ENCODE measurements around the gene FLNA.

FLNA gene

GRCh38 chrX:154375156-154375504, 696 bp upstream of the FLNA start:
- no peak for DNase-seq (ENCODE audit: low read depth in 3 of 3)

GRCh38 chrX:154373340-154374306, 811 bp downstream of the FLNA start:
- DNase-seq (ENCODE audit: low read depth in 3 of 3) = no peak

GRCh38 chrX:154372612-154373022, 1.8 kb downstream of the FLNA start:
- DNase-seq (ENCODE audit: low read depth in 3 of 3) = no peak

DNA sequence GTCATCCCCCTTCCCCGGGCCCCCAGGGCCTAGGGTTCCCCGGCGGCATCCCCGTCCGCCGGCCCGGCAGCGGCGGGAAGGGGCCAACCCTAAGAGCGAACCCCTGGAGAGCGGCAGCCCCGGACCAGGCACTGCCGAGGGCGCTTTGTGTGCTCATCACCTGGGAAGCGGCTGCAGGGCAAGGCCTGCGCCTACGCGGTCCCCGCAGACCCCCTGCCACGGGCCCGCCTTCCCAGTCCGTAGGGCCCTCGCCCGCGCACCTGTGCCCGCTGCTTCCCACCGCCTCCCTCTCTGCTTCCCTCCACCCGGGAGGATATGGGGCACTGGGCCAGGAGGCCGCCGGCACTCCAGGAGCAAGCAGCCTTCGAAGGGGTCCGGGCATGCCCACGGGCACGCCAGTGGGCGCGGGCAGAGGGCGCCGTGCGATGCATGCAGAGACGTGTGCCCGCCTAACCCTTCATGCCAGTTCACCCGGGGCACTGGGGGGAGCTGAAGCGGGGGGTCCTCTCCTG, 2.6 kb downstream of the FLNA start:
- no peak for DNase-seq (ENCODE audit: low read depth in 3 of 3)

DNA sequence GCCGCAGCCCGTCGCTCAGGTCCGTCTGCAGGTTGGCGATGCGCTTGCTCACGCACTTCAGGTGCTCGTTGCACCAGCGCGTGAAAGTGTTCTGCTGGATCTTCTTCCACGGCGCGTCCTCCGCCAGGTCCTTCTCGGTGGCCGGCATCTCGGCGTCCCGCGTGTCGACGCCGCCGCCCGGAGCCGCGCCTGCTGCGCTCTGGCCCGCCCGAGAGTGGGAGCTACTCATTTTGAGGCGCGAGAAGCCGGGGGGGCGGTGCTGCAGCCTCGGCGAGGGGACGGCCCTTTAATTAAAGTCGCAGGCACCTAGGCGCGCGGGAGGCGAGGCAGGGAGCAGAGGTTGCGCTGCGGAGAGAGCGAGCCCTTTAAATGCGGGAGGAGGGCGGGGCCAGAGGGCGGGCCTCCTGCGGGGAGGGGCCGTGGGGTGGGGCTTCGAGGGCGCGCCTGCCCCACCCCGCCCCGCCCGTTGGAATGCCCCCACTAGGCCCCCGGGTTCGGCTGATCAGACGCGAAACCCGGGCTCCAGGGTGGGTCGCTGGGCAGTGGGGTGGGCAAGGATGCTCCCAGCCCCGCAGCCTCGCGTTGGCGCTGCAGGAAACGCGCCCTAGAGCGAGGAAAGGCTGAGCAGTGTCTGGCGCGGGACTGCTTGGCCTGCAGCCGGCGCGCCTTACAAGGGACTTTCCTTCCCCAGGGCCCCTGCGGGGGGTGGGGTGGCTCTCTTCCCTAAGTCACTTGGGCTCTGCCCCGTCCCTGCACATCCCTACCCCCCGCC, 3.2 kb downstream of the FLNA start:
- peak; percentile 79 to 88 (median 87) for DNase-seq (ENCODE audit: low read depth in 3 of 3)

- no peak for DNase-seq (ENCODE audit: low read depth in 3 of 3)
These were observed 4.0 kb downstream of the FLNA start for GRCh38 chrX:154370300-154371016.

GRCh38 chrX:154369449-154370299, 4.8 kb downstream of the FLNA start:
- DNase-seq (ENCODE audit: low read depth in 3 of 3) = peak in 2 of 3 donors; percentile 51 to 53

- peak; percentile 75 to 88 (median 88) for DNase-seq (ENCODE audit: low read depth in 3 of 3)
These were observed 5.6 kb downstream of the FLNA start for GRCh38 chrX:154368630-154369448.

GRCh38 chrX:154367474-154368308, 6.7 kb downstream of the FLNA start:
- no peak for DNase-seq (ENCODE audit: low read depth in 3 of 3)

GRCh38 chrX:154366666-154367055, 7.8 kb downstream of the FLNA start:
- no peak for DNase-seq (ENCODE audit: low read depth in 3 of 3)

DNA sequence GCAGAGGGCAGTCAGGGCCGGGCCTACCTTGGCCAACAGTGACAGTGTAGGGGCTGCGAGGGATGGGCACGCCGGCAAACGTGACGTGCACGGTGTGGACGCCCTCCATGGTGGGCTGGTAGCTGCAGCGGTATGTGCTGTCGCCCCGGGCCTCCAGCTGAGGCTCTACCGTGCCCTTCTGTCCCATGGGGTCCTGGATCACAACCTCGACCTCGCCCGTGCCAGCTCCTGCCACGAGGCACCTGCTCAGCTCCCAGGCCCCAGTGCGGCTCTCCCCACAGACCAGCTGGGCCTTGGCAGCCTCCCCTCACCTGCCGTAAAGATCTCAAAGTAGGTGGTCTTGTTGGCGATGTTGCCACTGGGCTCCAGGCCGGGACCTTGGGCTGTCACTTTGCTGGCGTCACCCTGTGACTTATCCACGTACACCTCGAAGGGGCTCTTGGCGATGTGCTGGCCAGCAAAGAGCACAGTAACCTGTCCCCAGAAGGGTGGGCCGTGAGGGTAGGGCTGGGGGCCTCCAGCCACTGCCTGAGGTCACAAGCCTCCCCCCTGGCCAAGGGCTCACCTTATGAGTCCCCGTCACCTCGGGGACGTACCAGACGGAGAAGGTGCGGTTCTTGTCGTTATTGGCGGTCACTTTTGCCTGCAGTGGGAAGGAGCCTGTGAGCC, 8.3 kb downstream of the FLNA start:
- no peak for DNase-seq (ENCODE audit: low read depth in 3 of 3)

- DNase-seq (ENCODE audit: low read depth in 3 of 3) = no peak
These were observed 9.3 kb downstream of the FLNA start for GRCh38 chrX:154365052-154365600.

DNA sequence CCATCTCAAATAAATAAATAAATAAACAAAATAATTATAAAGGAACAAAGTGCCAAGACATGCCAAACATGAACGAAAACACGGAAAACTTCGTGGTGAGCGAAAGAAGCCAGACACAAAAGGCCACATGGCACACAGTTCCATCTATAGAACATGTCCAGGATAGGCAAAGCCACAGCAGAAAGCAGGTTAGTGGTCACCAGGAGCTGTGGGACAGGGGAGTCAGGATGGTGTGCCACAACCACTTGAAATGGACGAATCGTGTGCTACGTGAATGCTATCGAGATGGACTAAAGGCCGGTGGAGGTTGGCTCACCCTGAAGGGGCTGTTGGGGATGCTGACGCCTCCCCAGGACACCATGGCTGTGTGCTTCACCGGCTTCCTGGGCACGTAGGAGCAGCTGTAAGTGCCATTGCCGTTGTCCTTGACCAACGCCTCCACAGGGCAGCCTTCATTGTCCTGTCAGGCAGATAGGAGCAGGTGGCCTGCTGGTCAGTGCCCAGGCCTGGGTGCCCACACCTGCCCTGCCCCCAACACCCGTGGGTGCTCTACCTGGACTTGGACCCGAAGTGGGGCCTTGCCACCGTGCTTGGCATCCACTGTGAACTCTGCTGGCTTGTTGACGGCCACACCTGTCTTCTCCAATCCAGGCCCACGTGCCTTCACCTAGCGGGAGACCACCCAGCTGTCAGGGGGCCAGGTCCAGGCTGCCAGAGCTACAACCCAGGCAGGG, 10.6 kb downstream of the FLNA start:
- DNase-seq (ENCODE audit: low read depth in 3 of 3) = no peak

DNA sequence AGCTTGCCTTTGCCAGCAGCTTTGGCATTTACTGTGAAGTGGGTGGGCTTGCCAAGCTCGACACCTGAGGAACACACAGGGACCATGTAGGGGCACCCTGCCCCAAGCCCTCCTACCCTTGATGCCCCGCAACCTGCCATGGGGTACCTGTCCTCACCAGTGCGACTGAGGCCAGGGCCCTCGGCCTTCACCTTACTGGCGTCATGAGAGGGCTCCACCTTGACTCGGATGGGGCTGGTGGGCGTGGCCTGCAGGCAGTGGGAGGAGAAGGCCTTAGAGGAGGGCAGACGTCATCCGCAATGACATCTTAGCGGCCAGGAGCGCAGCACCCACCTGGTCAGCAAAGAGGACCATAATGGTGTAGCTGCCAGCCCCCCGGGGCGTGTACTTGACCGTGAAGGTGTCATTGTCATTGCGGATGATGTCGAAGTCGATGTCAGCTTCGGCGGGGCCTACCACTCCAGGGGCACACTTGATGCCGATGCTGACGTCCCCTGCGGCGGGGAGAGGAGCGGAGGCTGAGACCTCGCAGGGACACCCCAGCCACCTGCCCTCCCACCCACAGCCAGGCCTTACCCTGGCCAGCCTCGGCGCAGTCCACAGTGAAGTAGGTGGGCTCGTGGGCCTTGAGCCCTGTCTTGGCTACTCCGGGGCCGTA, 12.2 kb downstream of the FLNA start:
- DNase-seq (ENCODE audit: low read depth in 3 of 3) = no peak

DNA sequence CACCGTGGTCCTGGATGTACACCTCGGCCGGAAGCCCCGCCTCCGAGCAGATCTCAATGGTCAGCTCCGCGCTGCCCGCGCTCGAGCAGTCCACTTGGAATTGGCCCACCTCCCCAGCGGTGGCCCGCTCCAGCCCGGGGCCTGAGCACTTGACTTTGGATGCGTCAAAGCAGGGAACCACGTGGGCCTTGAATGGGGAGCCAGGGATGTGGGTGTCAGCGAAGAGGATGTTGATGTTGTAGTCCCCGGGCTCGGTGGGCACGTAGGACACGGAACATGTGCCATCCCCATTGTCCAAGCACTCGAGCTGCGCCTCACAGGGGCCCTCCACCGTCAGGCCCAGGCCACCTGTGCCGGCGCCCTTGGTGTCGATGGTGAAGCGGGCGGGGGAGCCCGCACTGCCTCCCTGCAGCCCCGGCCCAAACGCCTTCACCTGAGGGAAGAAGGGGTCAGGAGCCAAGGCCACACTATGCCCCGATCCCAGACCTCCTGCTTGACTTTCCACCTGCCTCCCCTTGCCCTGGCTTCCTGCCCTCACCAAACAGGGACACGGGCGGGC, 14.2 kb downstream of the FLNA start:
- no peak for DNase-seq (ENCODE audit: low read depth in 3 of 3)

DNA sequence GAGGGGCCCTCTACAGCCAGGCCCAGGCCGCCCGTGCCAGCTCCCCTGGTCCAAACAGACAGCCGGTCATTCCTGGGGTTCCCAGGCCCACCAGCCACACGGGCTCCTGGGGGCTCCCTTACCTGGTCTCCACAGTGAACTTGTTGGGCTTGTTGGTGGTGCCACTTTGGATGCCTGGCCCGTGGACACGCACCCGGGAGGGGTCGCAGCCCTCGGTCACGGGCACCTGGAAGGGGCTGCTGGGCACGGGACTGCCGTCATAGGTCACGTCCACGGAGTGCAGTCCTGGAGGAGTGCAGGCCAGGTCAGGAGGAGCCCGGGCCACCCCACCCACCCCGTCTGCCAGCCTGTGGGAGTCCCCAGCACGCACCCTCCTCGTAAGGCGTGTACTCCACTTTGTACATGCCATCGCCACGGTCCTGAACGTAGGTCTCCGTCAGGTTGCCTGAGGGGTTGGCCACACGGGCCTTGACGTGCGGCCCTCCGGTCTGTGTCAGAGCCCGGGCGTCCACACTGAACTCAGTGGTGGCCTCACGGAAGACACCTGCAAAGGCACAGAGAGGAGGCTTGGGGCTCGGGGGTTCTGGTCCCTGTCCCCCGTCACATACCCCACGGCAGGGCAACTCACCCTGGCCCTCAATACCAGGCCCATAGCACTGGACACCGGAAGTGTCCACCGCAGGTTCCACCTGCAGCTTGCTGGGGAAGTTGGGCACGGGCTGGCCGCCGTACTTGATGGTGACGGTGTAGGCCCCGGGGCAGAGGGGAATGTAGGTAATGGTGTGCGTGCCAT, 14.9 kb downstream of the FLNA start:
- no peak for DNase-seq (ENCODE audit: low read depth in 3 of 3)

All from stimulated activated CD4-positive, alpha-beta T cell treated with anti-CD3 and anti-CD28 coated beads, TNF-alpha, amount 100 ng/mL, for 48 hours (primary cell).